ENCODE measurements around the gene DGKI.

- TF ChIP-seq CTCF (IDR thresholded peaks at IDR 0.05) (no peak), POLR2A (IDR thresholded peaks at IDR 0.05) (no peak)
Observed at GRCh38 chr7:137399827-137400823, 446.6 kb downstream of the DGKI start.
